Tibial artery (tissue), 4 donors: Measurements from ENCODE around the gene TRAF3IP3.
A peak's percentile ranks its signal among the peaks of the same experiment; 100 is the strongest.

Experiments
- DNase-seq, 2 donors: peaks; one replicate each; pipeline ENCODE4 v3.0.0-alpha.2; 2019
- H3K27ac ChIP-seq, 2 donors: fragments of 200-600 bp; sonication (generic) in 1 of 2; 1 replicate in 1 of 2; 2 replicates in 1 of 2; pipeline ENCODE4 v1.5.1; 2018 to 2019; ENCODE audit warnings: mild to moderate bottlenecking in 1 of 2
- H3K27me3 ChIP-seq, 2 donors: fragments of 200-600 bp; sonication (generic) in 1 of 2; one replicate each; pipeline versions ENCODE4 v1.5.1 to v1.6.0; 2016 to 2019
- H3K36me3 ChIP-seq, 3 donors: fragments of 200-600 bp; sonication (generic) in 2 of 3; one replicate each; pipeline ENCODE4 v1.5.1; 2016 to 2019; ENCODE audit warnings: mild to moderate bottlenecking in 2 of 3
- H3K4me1 ChIP-seq, 4 donors: fragments of 200-600 bp; sonication (generic) in 2 of 4; 1 replicate in 3 of 4; 2 replicates in 1 of 4; pipeline ENCODE4 v1.5.1; 2016 to 2019
- H3K4me3 ChIP-seq, 2 donors: fragments of 200-600 bp; sonication (generic) in 1 of 2; 1 replicate in 1 of 2; 2 replicates in 1 of 2; pipeline ENCODE4 v1.5.1; 2018 to 2019; ENCODE audit warnings: mild to moderate bottlenecking in 2 of 2
- H3K9me3 ChIP-seq, 3 donors: fragments of 200-600 bp; sonication (generic) in 1 of 3; one replicate each; pipeline ENCODE4 v1.5.1; 2016 to 2019
- intact Hi-C: fragments of 100-400 bp; cut with DNase I; formaldehyde crosslinking; loops from one replicate; pipeline ENCODE4 v1.15.0; 2023; ENCODE audit warnings: low total_unique reads
- TF ChIP-seq, protein P1 (sequence below), 2 experiments: fragments of 200-600 bp in 1 of 2; fragments of 450-650 bp in 1 of 2; IDR thresholded peaks; one replicate each; pipeline ENCODE4 v1.5.1; 2017 to 2019; ENCODE audit warnings: antibody characterized with exemption in 2 of 2, mild to moderate bottlenecking in 1 of 2, moderate library complexity in 1 of 2

The TRAF3IP3 gene

GRCh38 chr1:209737118-209737505 is 18.7 kb upstream of the TRAF3IP3 start:
- Histone ChIP-seq H3K27ac (no peak overlapping the region), H3K36me3 (no peaks in the 10 kb centered on the region), H3K4me3 (no peak overlapping the region), H3K9me3 (no peaks in the 10 kb centered on the region), H3K4me1 (no peaks in the 10 kb centered on the region), H3K27me3 (no peaks in the 10 kb centered on the region)
- intact Hi-C loops: no loop called here
- TF ChIP-seq, protein P1, sequence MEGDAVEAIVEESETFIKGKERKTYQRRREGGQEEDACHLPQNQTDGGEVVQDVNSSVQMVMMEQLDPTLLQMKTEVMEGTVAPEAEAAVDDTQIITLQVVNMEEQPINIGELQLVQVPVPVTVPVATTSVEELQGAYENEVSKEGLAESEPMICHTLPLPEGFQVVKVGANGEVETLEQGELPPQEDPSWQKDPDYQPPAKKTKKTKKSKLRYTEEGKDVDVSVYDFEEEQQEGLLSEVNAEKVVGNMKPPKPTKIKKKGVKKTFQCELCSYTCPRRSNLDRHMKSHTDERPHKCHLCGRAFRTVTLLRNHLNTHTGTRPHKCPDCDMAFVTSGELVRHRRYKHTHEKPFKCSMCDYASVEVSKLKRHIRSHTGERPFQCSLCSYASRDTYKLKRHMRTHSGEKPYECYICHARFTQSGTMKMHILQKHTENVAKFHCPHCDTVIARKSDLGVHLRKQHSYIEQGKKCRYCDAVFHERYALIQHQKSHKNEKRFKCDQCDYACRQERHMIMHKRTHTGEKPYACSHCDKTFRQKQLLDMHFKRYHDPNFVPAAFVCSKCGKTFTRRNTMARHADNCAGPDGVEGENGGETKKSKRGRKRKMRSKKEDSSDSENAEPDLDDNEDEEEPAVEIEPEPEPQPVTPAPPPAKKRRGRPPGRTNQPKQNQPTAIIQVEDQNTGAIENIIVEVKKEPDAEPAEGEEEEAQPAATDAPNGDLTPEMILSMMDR (IDR thresholded peaks at IDR 0.05): no peak
- DNase-seq: no peak

GRCh38 chr1:209738270-209738669 is 17.6 kb upstream of the TRAF3IP3 start:
- TF ChIP-seq, protein P1 (IDR thresholded peaks at IDR 0.05): no peak
- intact Hi-C loops: no loop called here
- H3K9me3 ChIP-seq: no peaks in the 10 kb centered on the region
- H3K4me3 ChIP-seq: no peak overlapping the region
- no peaks in the 10 kb centered on the region for H3K27me3 ChIP-seq
- H3K36me3 ChIP-seq: no peaks in the 10 kb centered on the region
- no peak overlapping the region for H3K27ac ChIP-seq
- DNase-seq: no peak
- H3K4me1 ChIP-seq: peaks cover 0 to 9% (median 2%) of the 10 kb centered on the region in 4 donors

- Histone ChIP-seq H3K4me1 (peaks cover 0 to 9% (median 2%) of the 10 kb centered on the region in 4 donors), H3K9me3 (no peaks in the 10 kb centered on the region), H3K27ac (no peak overlapping the region), H3K27me3 (no peaks in the 10 kb centered on the region), H3K36me3 (no peaks in the 10 kb centered on the region), H3K4me3 (no peak overlapping the region)
- TF ChIP-seq, protein P1 (IDR thresholded peaks at IDR 0.05): no peak
- no peak for DNase-seq
- intact Hi-C loops: loop anchor here (10.0 kb wide), 1 partner anchor 166 kb away; no protein-coding TSS in a partner anchor
Measured at GRCh38 chr1:209741193-209741592, 14.7 kb upstream of the TRAF3IP3 start.

GRCh38 chr1:209741889-209742288 is 14.0 kb upstream of the TRAF3IP3 start:
- no peak for DNase-seq
- H3K27ac ChIP-seq: peak overlapping the region; percentile 33 to 37
- intact Hi-C loops: loop anchor here (10.0 kb wide), 1 partner anchor 167 kb away; no protein-coding TSS in a partner anchor
- H3K36me3 ChIP-seq: no peaks in the 10 kb centered on the region
- H3K4me3 ChIP-seq: no peak overlapping the region
- no peaks in the 10 kb centered on the region for H3K27me3 ChIP-seq
- H3K4me1 ChIP-seq: peaks cover 0 to 9% (median 2%) of the 10 kb centered on the region in 4 donors
- TF ChIP-seq, protein P1 (IDR thresholded peaks at IDR 0.05): no peak
- no peaks in the 10 kb centered on the region for H3K9me3 ChIP-seq

GRCh38 chr1:209742409-209743144 is 13.3 kb upstream of the TRAF3IP3 start:
- H3K9me3 ChIP-seq: no peaks in the 10 kb centered on the region
- DNase-seq: no peak
- intact Hi-C loops: loop anchor here (10.0 kb wide), 1 partner anchor 168 kb away; no protein-coding TSS in a partner anchor
- TF ChIP-seq, protein P1 (IDR thresholded peaks at IDR 0.05): no peak
- no peaks in the 10 kb centered on the region for H3K36me3 ChIP-seq
- H3K27me3 ChIP-seq: no peaks in the 10 kb centered on the region
- H3K4me1 ChIP-seq: peaks cover 0 to 12% (median 3%) of the 10 kb centered on the region in 4 donors
- H3K27ac ChIP-seq: peak overlapping the region; percentile 33 to 37
- peak overlapping the region in 1 of 2 donors; percentile 8 for H3K4me3 ChIP-seq
